Astrocyte (in vitro differentiated cells and primary cell): ENCODE results near the gene HMGXB3. TPM values are rescaled to one million over a fixed set of nuclear protein-coding genes. Genes with fewer than 3 reads are reported as not detected.

Experiments used
- DNase-seq: peaks from one replicate; pipeline ENCODE4 v3.0.0-alpha.2; 2010; ENCODE audit warnings: low read depth
- FAIRE-seq: peaks from 2 replicates; lab custom pipeline; 2011; peaks lifted over from hg19 to GRCh38; lab: Jason Lieb, UNC
- H2AFZ ChIP-seq: 2 replicates; pipeline ENCODE4 v1.6.0; 2012; ENCODE audit warnings: low read depth, low read length, inconsistent platforms
- H3K27ac ChIP-seq: 2 replicates; pipeline ENCODE4 v1.5.1; 2011; ENCODE audit warnings: low read depth, low read length, inconsistent platforms
- H3K27me3 ChIP-seq: 2 replicates; pipeline ENCODE4 v1.6.0; 2011; ENCODE audit warnings: low read length, inconsistent platforms; ENCODE audit not compliant: insufficient read depth
- H3K36me3 ChIP-seq: 2 replicates; pipeline ENCODE4 v1.5.1; 2011; ENCODE audit warnings: low read length, inconsistent platforms; ENCODE audit not compliant: insufficient read depth
- H3K4me1 ChIP-seq: 2 replicates; pipeline ENCODE4 v1.5.1; 2011; ENCODE audit warnings: low read length, inconsistent platforms; ENCODE audit not compliant: insufficient read depth
- H3K4me2 ChIP-seq: 2 replicates; pipeline ENCODE4 v1.6.0; 2012; ENCODE audit warnings: low read length, inconsistent platforms
- H3K4me3 ChIP-seq: 2 replicates; pipeline ENCODE4 v1.5.1; 2011; ENCODE audit warnings: low read depth, mild to moderate bottlenecking, low read length, inconsistent platforms; ENCODE audit not compliant: insufficient read depth
- H3K79me2 ChIP-seq: 2 replicates; pipeline ENCODE4 v1.6.0; 2012; ENCODE audit warnings: mild to moderate bottlenecking, low read length, inconsistent platforms; ENCODE audit not compliant: insufficient read depth
- H3K9ac ChIP-seq: 2 replicates; pipeline ENCODE4 v1.6.0; 2012; ENCODE audit warnings: mild to moderate bottlenecking, low read length, inconsistent platforms
- H3K9me3 ChIP-seq: 2 replicates; pipeline ENCODE4 v1.5.1; 2012; ENCODE audit warnings: low read depth, mild to moderate bottlenecking, low read length, inconsistent platforms; ENCODE audit not compliant: insufficient read depth
- H4K20me1 ChIP-seq: 2 replicates; pipeline ENCODE4 v1.6.0; 2012; ENCODE audit warnings: low read length, inconsistent platforms; ENCODE audit not compliant: insufficient read depth
- H3K27ac Mint-ChIP-seq: one replicate; pipeline ENCODE4 v1.8.0; 2021; ENCODE audit warnings: mild to moderate bottlenecking, mixed read lengths; ENCODE audit not compliant: unreplicated experiment
- H3K27me3 Mint-ChIP-seq: one replicate; pipeline ENCODE4 v1.8.0; 2021; ENCODE audit warnings: low read depth, mixed read lengths; ENCODE audit not compliant: unreplicated experiment
- H3K36me3 Mint-ChIP-seq: one replicate; pipeline ENCODE4 v1.8.0; 2021; ENCODE audit warnings: low read depth, mixed read lengths; ENCODE audit not compliant: unreplicated experiment
- H3K4me1 Mint-ChIP-seq: one replicate; pipeline ENCODE4 v1.8.0; 2021; ENCODE audit warnings: low read depth, mixed read lengths; ENCODE audit not compliant: unreplicated experiment
- H3K4me3 Mint-ChIP-seq: one replicate; pipeline ENCODE4 v1.8.0; 2021; ENCODE audit warnings: mild to moderate bottlenecking, moderate library complexity, mixed read lengths; ENCODE audit not compliant: unreplicated experiment
- H3K9me3 Mint-ChIP-seq: one replicate; pipeline ENCODE4 v1.8.0; 2021; ENCODE audit warnings: mild to moderate bottlenecking, mixed read lengths; ENCODE audit not compliant: unreplicated experiment
- EZH2 ChIP-seq: IDR thresholded peaks from 2 replicates; pipeline ENCODE4 v1.6.1; 2012; ENCODE audit warnings: mild to moderate bottlenecking, low read length, inconsistent platforms; ENCODE audit not compliant: insufficient read depth
- total RNA-seq: library from RNA; stranded (reverse); gene quantifications from 2 replicates; pipeline ENCODE4 v1.2.1, GENCODE V29; 2021
- TF ChIP-seq, protein P1 (sequence below): IDR thresholded peaks from 2 replicates; pipeline ENCODE4 v1.5.1; 2011; ENCODE audit warnings: low read depth, mild to moderate bottlenecking, inconsistent platforms, low read length, moderate library complexity; ENCODE audit not compliant: insufficient read depth

Gene HMGXB3
- total RNA-seq, 1 donor from 2014 or later = 58.1 TPM

DNA sequence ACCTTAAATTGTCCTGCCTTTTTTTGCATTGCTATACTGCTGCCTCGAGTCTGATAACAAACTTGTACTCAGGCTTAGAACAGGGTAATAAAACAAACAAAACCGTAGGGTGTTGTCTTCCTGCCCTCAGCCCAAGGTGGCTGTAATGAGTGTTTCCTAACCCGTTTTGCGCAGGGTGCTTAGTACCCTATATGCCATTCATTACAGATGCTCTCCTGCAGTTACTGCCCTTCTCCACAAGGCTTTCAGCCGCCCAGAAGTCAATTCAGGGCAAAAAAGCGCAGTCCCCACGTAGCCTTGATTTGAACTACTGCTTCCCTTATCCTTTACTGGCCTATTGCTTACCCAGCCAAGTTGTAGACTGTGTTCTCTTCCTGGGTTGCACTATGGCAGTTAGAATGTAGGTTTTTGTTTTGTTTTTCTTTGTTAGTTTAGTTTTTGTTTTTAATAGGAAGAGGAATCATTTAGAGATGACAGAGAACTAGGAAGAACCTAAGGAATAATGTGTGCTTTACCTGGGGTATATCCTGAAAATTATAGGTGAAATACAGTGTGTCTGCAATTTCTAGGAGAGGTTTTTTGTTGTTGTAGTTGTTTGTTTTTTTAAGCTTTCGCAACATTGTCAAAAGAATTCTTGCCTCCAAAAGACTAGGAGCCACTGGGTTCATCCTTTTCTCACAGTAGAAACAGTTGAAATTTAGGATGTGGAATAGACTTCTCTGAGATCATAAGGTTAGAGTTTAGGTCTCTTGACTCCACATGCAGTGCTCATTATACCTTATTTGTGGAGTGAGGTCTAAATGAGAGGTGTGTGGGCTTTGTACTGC lies 1.3 kb downstream of the HMGXB3 start:
- Histone ChIP-seq H3K36me3 (peaks cover 19% of the 10 kb centered on the region), H2AFZ (no peak overlapping the region), H3K4me3 (peak overlapping the region; percentile 86), H3K9ac (peak overlapping the region; percentile 93), H3K9me3 (no peaks in the 10 kb centered on the region), H3K27ac (peak overlapping the region; percentile 91), H3K4me2 (peak overlapping the region; percentile 97), H3K27me3 (no peaks in the 10 kb centered on the region), H4K20me1 (peaks cover 48% of the 10 kb centered on the region), H3K4me1 (peaks cover 20% of the 10 kb centered on the region), H3K79me2 (peaks cover 76% of the 10 kb centered on the region)
- H3K4me1 Mint-ChIP-seq = peaks cover 8% of the 10 kb centered on the region
- H3K27ac Mint-ChIP-seq = peak overlapping the region; percentile 90
- no peaks in the 10 kb centered on the region for H3K9me3 Mint-ChIP-seq
- DNase-seq (peak; percentile 64), FAIRE-seq (no peak)
- TF ChIP-seq EZH2 = no peak
- TF ChIP-seq, protein P1, sequence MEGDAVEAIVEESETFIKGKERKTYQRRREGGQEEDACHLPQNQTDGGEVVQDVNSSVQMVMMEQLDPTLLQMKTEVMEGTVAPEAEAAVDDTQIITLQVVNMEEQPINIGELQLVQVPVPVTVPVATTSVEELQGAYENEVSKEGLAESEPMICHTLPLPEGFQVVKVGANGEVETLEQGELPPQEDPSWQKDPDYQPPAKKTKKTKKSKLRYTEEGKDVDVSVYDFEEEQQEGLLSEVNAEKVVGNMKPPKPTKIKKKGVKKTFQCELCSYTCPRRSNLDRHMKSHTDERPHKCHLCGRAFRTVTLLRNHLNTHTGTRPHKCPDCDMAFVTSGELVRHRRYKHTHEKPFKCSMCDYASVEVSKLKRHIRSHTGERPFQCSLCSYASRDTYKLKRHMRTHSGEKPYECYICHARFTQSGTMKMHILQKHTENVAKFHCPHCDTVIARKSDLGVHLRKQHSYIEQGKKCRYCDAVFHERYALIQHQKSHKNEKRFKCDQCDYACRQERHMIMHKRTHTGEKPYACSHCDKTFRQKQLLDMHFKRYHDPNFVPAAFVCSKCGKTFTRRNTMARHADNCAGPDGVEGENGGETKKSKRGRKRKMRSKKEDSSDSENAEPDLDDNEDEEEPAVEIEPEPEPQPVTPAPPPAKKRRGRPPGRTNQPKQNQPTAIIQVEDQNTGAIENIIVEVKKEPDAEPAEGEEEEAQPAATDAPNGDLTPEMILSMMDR = peak; percentile 75
- no peaks in the 10 kb centered on the region for H3K27me3 Mint-ChIP-seq
- H3K4me3 Mint-ChIP-seq = peak overlapping the region; percentile 91
- H3K36me3 Mint-ChIP-seq = peaks cover 8% of the 10 kb centered on the region

DNA sequence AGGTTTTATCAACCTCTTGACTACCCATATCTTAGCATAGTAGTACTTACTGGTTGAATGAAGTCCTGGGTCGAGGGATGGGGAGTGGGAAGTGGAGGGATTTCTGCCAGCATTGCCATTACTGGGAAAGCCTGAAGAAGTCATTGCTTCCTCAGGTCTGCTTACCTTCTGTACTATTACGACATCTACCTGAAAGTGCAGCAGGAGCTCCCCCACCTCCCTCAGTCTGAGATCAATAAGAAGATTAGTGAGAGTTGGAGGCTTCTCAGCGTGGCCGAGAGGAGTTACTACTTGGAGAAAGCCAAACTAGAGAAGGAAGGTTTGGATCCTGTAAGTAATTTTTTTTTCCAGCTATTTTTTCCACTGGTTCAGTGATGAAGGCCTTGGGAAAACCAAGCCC lies 5.8 kb downstream of the HMGXB3 start:
- Histone ChIP-seq H2AFZ (no peak overlapping the region), H4K20me1 (peaks cover 82% of the 10 kb centered on the region), H3K9ac (no peak overlapping the region), H3K36me3 (peaks cover 47% of the 10 kb centered on the region), H3K9me3 (no peaks in the 10 kb centered on the region), H3K4me1 (peaks cover 15% of the 10 kb centered on the region), H3K27me3 (no peaks in the 10 kb centered on the region), H3K4me2 (no peak overlapping the region), H3K79me2 (peaks cover 98% of the 10 kb centered on the region), H3K4me3 (no peak overlapping the region), H3K27ac (no peak overlapping the region)
- Mint-ChIP-seq H3K27ac (no peak overlapping the region), H3K9me3 (no peaks in the 10 kb centered on the region), H3K27me3 (no peaks in the 10 kb centered on the region), H3K4me1 (peaks cover 16% of the 10 kb centered on the region), H3K4me3 (no peak overlapping the region), H3K36me3 (peaks cover 15% of the 10 kb centered on the region)
- TF ChIP-seq EZH2 = no peak
- TF ChIP-seq, protein P1 = no peak
- no peak for FAIRE-seq
- no peak for DNase-seq

DNA sequence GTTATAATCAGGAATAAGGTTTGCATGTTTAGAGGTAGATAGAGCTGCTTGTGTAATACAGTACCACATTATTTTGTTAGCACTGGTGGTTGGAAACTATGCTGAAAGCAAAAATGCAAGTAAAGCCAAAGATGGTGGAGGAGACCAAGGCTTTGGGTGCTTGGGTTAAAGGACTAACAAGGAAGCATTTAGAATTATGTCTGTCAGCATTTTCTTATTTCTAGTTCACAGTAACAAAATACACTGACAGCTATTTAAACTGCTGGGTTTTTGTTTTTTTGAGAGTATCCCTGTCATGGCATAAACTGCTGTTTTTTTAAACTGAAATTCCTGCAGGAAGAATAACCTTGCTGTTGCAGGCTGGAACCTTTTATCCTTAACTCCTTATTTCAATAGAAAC lies 6.5 kb downstream of the HMGXB3 start:
- H3K36me3 ChIP-seq = peaks cover 51% of the 10 kb centered on the region

More for the DNA sequence above, 6.5 kb downstream of the HMGXB3 start:
- H3K79me2 ChIP-seq = peaks cover 91% of the 10 kb centered on the region
- FAIRE-seq = no peak
- peaks cover 18% of the 10 kb centered on the region for H3K36me3 Mint-ChIP-seq
- no peak for DNase-seq
- no peaks in the 10 kb centered on the region for H3K27me3 Mint-ChIP-seq
- no peak overlapping the region for H3K4me3 Mint-ChIP-seq
- no peak overlapping the region for H2AFZ ChIP-seq
- H3K27me3 ChIP-seq = no peaks in the 10 kb centered on the region
- TF ChIP-seq, protein P1 = no peak
- TF ChIP-seq EZH2 = no peak
- no peaks in the 10 kb centered on the region for H3K9me3 ChIP-seq
- no peaks in the 10 kb centered on the region for H3K9me3 Mint-ChIP-seq
- no peak overlapping the region for H3K27ac ChIP-seq
- H3K27ac Mint-ChIP-seq = no peak overlapping the region
- peaks cover 14% of the 10 kb centered on the region for H3K4me1 Mint-ChIP-seq
- H3K4me1 ChIP-seq = peaks cover 12% of the 10 kb centered on the region
- H3K4me3 ChIP-seq = no peak overlapping the region
- H3K4me2 ChIP-seq = no peak overlapping the region
- H3K9ac ChIP-seq = no peak overlapping the region
- H4K20me1 ChIP-seq = peaks cover 76% of the 10 kb centered on the region
